HepG2 (cell line): ENCODE results near the gene MIEF2. TPM values are rescaled to one million over a fixed set of nuclear protein-coding genes. Genes with fewer than 3 reads are reported as not detected.

Experiments
- FOXA1 ChIP-seq, 2 experiments: fragments of 450-650 bp in 1 of 2; sonication (generic) in 1 of 2; formaldehyde crosslinking in 1 of 2; IDR thresholded peaks; 2 replicates each; pipeline versions ENCODE4 v1.4.0 to v1.6.1; 2016 to 2020; ENCODE audit warnings: missing genetic modification reagents in 1 of 2
- HNF4A ChIP-seq: sonication (generic); formaldehyde crosslinking; IDR thresholded peaks from 2 replicates; pipeline ENCODE4 v1.4.0; 2020; ENCODE audit warnings: missing genetic modification reagents
- JUN ChIP-seq: sonication (generic); formaldehyde crosslinking; IDR thresholded peaks from 2 replicates; pipeline ENCODE4 v1.4.0; 2020; ENCODE audit warnings: mild to moderate bottlenecking, missing genetic modification reagents
- KLF9 ChIP-seq: IDR thresholded peaks from 2 replicates; pipeline ENCODE4 v1.6.1; 2016; ENCODE audit warnings: low read depth
- MYC ChIP-seq: sonication (generic); formaldehyde crosslinking; IDR thresholded peaks from 2 replicates; pipeline ENCODE4 v1.9.0; 2021; ENCODE audit warnings: missing genetic modification reagents, borderline replicate concordance
- NFE2L2 ChIP-seq: fragments of 150-350 bp; IDR thresholded peaks from 2 replicates; pipeline ENCODE4 v1.6.1; 2014; ENCODE audit warnings: low read length
- RAD51 ChIP-seq: fragments of 450-650 bp; IDR thresholded peaks from 2 replicates; pipeline ENCODE4 v1.6.1; 2016; ENCODE audit warnings: borderline replicate concordance
- TCF12 ChIP-seq, 2 experiments: fragments of 450-650 bp in 1 of 2; sonication (generic) in 1 of 2; formaldehyde crosslinking in 1 of 2; IDR thresholded peaks; 2 replicates each; pipeline versions ENCODE4 v1.6.1 to v1.8.0; 2017 to 2022; ENCODE audit warnings: antibody characterized with exemption in 1 of 2, mild to moderate bottlenecking in 1 of 2, missing genetic modification reagents in 1 of 2, moderate library complexity in 1 of 2
- TP53 ChIP-seq: sonication (generic); formaldehyde crosslinking; conservative IDR thresholded peaks from 2 replicates; pipeline ENCODE4 v1.4.0; 2020; ENCODE audit warnings: missing genetic modification reagents
- ZNF160 ChIP-seq: sonication (generic); formaldehyde crosslinking; IDR thresholded peaks from 2 replicates; pipeline ENCODE4 v1.8.0; 2022; ENCODE audit warnings: mild to moderate bottlenecking, inconsistent platforms, missing genetic modification reagents
- ZSCAN25 ChIP-seq: sonication (generic); formaldehyde crosslinking; IDR thresholded peaks from 2 replicates; pipeline ENCODE4 v1.8.0; 2022; ENCODE audit warnings: mild to moderate bottlenecking, missing genetic modification reagents
- polyA plus RNA-seq, 8 experiments: library from polyadenylated mRNA; depleted of rRNA in 3 of 8; stranded (reverse) in 7 of 8; unstranded in 1 of 8; fragments of >200 nt; fragmentation: Illumina TruSeq in 4 of 8; extraction: Trizol in 4 of 8; gene quantifications; 2 replicates each; pipeline versions ENCODE4 v1.2.1 to v1.2.3, GENCODE V29; 2011 to 2016; ENCODE audit warnings: low read depth in 4 of 8, missing spikeins in 1 of 8, mixed read lengths in 1 of 8; ENCODE audit not compliant: insufficient read depth in 1 of 8
- total RNA-seq, 5 experiments: library from RNA; depleted of rRNA; stranded (reverse); fragments of >200 nt; fragmentation: Illumina TruSeq; extraction: Trizol; gene quantifications; 2 replicates each; pipeline ENCODE4 v1.2.3, GENCODE V29; 2016; ENCODE audit warnings: low read depth in 1 of 5
- TF ChIP-seq, protein P1 (sequence below): sonication (generic); formaldehyde crosslinking; IDR thresholded peaks from 2 replicates; pipeline ENCODE4 v1.9.0; 2022; ENCODE audit warnings: low read depth, missing genetic modification reagents
- TF ChIP-seq, protein P2 (sequence below): sonication (generic); formaldehyde crosslinking; IDR thresholded peaks from 2 replicates; pipeline ENCODE4 v1.8.0; 2022; ENCODE audit warnings: mild to moderate bottlenecking, missing genetic modification reagents
- TF ChIP-seq, protein P3 (sequence below): sonication (generic); formaldehyde crosslinking; IDR thresholded peaks from 2 replicates; pipeline ENCODE4 v1.5.0; 2020; ENCODE audit warnings: mild to moderate bottlenecking, missing genetic modification reagents, borderline replicate concordance
- TF ChIP-seq, protein P4 (sequence below): sonication (generic); IDR thresholded peaks from 2 replicates; pipeline ENCODE4 v1.6.1; 2016; ENCODE audit warnings: low read depth, borderline replicate concordance
- TF ChIP-seq, protein P5 (sequence below): sonication (generic); formaldehyde crosslinking; IDR thresholded peaks from 2 replicates; pipeline ENCODE4 v1.8.0; 2023; ENCODE audit warnings: mild to moderate bottlenecking, missing genetic modification reagents

The MIEF2 gene
- total and polyA plus RNA-seq, 2 of the 13 experiments (the other 11 are each of a cell fraction or from before 2014, with no cell fraction given) = 6.0 to 8.0 TPM

DNA sequence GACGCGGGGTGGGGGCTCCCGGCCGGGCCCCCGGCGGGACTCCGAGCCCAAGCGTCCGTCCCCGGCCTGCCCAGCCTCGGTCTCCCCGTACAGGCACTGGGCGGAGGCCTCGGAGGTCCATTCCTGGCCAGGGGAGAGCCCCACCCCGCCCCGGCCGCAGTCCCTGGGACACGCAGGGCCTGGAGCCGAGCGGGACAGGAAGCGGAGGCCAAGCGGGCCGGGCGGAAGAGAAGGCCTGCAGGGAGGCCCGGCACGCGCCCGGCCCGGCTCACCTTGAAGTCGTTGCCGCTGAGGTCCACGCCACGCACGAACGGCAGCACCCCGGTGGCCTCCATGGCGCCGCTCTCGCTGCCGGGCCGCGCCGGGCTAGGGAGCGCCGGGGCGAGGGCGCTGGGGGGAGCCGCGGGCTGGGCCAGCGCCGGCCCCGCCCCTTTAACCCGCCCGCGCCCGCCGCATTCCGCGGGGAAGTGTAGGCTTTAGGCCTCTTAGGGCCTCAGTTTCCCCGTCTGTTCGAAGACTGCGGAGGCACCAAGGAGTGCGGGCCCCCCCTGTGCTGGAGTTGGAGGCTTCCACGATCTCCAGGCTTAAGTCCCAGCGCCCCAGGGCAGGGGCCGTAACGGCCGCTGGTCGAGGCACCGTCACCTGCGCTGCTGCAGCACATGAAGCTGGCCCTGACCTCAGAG lies 2.0 kb upstream of the MIEF2 start, which contains the start of gene FLII (continued):
- TF ChIP-seq TCF12 (IDR thresholded peaks at IDR 0.05) (no peak), TCF12 (CRISPR knock-in tag; IDR thresholded peaks at IDR 0.05) (no peak), ZNF160 (no peak), KLF9 (CRISPR knock-in tag) (no peak), FOXA1 (IDR thresholded peaks at IDR 0.05) (no peak), FOXA1 (CRISPR knock-in tag; IDR thresholded peaks at IDR 0.05) (no peak), RAD51 (no peak), ZSCAN25 (CRISPR knock-in tag) (no peak), JUN (CRISPR knock-in tag) (no peak), MYC (CRISPR knock-in tag) (peak; percentile 84; the same call in 1 of the 2 replicates), HNF4A (CRISPR knock-in tag) (no peak), NFE2L2 (no peak), TP53 (no peak)
- TF ChIP-seq, protein P1, sequence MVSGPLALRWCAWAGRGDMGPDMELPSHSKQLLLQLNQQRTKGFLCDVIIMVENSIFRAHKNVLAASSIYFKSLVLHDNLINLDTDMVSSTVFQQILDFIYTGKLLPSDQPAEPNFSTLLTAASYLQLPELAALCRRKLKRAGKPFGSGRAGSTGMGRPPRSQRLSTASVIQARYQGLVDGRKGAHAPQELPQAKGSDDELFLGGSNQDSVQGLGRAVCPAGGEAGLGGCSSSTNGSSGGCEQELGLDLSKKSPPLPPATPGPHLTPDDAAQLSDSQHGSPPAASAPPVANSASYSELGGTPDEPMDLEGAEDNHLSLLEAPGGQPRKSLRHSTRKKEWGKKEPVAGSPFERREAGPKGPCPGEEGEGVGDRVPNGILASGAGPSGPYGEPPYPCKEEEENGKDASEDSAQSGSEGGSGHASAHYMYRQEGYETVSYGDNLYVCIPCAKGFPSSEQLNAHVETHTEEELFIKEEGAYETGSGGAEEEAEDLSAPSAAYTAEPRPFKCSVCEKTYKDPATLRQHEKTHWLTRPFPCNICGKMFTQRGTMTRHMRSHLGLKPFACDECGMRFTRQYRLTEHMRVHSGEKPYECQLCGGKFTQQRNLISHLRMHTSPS (CRISPR knock-in tag) = no peak
- TF ChIP-seq, protein P2, sequence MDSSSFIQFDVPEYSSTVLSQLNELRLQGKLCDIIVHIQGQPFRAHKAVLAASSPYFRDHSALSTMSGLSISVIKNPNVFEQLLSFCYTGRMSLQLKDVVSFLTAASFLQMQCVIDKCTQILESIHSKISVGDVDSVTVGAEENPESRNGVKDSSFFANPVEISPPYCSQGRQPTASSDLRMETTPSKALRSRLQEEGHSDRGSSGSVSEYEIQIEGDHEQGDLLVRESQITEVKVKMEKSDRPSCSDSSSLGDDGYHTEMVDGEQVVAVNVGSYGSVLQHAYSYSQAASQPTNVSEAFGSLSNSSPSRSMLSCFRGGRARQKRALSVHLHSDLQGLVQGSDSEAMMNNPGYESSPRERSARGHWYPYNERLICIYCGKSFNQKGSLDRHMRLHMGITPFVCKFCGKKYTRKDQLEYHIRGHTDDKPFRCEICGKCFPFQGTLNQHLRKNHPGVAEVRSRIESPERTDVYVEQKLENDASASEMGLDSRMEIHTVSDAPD = no peak
- TF ChIP-seq, protein P3, sequence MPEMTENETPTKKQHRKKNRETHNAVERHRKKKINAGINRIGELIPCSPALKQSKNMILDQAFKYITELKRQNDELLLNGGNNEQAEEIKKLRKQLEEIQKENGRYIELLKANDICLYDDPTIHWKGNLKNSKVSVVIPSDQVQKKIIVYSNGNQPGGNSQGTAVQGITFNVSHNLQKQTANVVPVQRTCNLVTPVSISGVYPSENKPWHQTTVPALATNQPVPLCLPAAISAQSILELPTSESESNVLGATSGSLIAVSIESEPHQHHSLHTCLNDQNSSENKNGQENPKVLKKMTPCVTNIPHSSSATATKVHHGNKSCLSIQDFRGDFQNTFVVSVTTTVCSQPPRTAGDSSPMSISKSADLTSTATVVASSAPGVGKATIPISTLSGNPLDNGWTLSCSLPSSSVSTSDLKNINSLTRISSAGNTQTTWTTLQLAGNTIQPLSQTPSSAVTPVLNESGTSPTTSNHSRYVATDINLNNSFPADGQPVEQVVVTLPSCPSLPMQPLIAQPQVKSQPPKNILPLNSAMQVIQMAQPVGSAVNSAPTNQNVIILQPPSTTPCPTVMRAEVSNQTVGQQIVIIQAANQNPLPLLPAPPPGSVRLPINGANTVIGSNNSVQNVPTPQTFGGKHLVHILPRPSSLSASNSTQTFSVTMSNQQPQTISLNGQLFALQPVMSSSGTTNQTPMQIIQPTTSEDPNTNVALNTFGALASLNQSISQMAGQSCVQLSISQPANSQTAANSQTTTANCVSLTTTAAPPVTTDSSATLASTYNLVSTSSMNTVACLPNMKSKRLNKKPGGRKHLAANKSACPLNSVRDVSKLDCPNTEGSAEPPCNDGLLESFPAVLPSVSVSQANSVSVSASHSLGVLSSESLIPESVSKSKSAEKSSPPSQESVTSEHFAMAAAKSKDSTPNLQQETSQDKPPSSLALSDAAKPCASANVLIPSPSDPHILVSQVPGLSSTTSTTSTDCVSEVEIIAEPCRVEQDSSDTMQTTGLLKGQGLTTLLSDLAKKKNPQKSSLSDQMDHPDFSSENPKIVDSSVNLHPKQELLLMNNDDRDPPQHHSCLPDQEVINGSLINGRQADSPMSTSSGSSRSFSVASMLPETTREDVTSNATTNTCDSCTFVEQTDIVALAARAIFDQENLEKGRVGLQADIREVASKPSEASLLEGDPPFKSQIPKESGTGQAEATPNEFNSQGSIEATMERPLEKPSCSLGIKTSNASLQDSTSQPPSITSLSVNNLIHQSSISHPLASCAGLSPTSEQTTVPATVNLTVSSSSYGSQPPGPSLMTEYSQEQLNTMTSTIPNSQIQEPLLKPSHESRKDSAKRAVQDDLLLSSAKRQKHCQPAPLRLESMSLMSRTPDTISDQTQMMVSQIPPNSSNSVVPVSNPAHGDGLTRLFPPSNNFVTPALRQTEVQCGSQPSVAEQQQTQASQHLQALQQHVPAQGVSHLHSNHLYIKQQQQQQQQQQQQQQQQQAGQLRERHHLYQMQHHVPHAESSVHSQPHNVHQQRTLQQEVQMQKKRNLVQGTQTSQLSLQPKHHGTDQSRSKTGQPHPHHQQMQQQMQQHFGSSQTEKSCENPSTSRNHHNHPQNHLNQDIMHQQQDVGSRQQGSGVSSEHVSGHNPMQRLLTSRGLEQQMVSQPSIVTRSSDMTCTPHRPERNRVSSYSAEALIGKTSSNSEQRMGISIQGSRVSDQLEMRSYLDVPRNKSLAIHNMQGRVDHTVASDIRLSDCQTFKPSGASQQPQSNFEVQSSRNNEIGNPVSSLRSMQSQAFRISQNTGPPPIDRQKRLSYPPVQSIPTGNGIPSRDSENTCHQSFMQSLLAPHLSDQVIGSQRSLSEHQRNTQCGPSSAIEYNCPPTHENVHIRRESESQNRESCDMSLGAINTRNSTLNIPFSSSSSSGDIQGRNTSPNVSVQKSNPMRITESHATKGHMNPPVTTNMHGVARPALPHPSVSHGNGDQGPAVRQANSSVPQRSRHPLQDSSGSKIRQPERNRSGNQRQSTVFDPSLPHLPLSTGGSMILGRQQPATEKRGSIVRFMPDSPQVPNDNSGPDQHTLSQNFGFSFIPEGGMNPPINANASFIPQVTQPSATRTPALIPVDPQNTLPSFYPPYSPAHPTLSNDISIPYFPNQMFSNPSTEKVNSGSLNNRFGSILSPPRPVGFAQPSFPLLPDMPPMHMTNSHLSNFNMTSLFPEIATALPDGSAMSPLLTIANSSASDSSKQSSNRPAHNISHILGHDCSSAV (CRISPR knock-in tag) = no peak
- TF ChIP-seq, protein P4, sequence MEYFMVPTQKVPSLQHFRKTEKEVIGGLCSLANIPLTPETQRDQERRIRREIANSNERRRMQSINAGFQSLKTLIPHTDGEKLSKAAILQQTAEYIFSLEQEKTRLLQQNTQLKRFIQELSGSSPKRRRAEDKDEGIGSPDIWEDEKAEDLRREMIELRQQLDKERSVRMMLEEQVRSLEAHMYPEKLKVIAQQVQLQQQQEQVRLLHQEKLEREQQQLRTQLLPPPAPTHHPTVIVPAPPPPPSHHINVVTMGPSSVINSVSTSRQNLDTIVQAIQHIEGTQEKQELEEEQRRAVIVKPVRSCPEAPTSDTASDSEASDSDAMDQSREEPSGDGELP = no peak
- TF ChIP-seq, protein P5, sequence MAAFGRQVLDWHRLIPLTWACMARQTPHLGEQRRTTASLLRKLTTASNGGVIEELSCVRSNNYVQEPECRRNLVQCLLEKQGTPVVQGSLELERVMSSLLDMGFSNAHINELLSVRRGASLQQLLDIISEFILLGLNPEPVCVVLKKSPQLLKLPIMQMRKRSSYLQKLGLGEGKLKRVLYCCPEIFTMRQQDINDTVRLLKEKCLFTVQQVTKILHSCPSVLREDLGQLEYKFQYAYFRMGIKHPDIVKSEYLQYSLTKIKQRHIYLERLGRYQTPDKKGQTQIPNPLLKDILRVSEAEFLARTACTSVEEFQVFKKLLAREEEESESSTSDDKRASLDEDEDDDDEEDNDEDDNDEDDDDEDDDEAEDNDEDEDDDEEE (CRISPR knock-in tag) = no peak
